HG02642 (cell line): ENCODE results near the gene WDR81.
"Not testable (repeated sequence)": the region's sequence is repeated elsewhere in the genome, so short reads cannot be mapped to it uniquely, and the experiment has no call there.

Experiments
- ATAC-seq: cut with Tn5 transposase; IDR thresholded peaks from one replicate; pipeline ENCODE4 v1.9.1; 2021; ENCODE audit warnings: mild to moderate bottlenecking; ENCODE audit not compliant: unreplicated experiment, poor library complexity

WDR81 gene

GRCh38 chr17:1712271-1712670, 12.2 kb upstream of the WDR81 start:
- ATAC-seq: no peak

- ATAC-seq: no peak
Observed at GRCh38 chr17:1713160-1713877, 11.2 kb upstream of the WDR81 start.

GRCh38 chr17:1713878-1714426, 10.6 kb upstream of the WDR81 start:
- ATAC-seq: no peak

GRCh38 chr17:1714427-1714979, 10.0 kb upstream of the WDR81 start:
- no peak for ATAC-seq

- no peak for ATAC-seq
Observed at GRCh38 chr17:1714980-1715802, 9.3 kb upstream of the WDR81 start.

GRCh38 chr17:1715803-1716075, 8.8 kb upstream of the WDR81 start:
- ATAC-seq: no peak

GRCh38 chr17:1716076-1716911, 8.2 kb upstream of the WDR81 start:
- peak; percentile 81 for ATAC-seq

GRCh38 chr17:1716912-1717695, 7.4 kb upstream of the WDR81 start:
- ATAC-seq: peak; percentile 43

- ATAC-seq: no peak
Observed at GRCh38 chr17:1718362-1719165, 5.9 kb upstream of the WDR81 start.

- no peak for ATAC-seq
Observed at GRCh38 chr17:1720856-1721386, 3.6 kb upstream of the WDR81 start.

- ATAC-seq: not testable (repeated sequence)
Observed at GRCh38 chr17:1722022-1722421, 2.5 kb upstream of the WDR81 start.

- peak; percentile 40 for ATAC-seq
Observed at GRCh38 chr17:1724869-1725641, 551 bp downstream of the WDR81 start.

- no peak for ATAC-seq
Observed at GRCh38 chr17:1725642-1726511, 1.4 kb downstream of the WDR81 start.

GRCh38 chr17:1726626-1727257, 2.2 kb downstream of the WDR81 start:
- ATAC-seq: no peak

GRCh38 chr17:1727258-1727789, 2.8 kb downstream of the WDR81 start:
- ATAC-seq: no peak
